PC-9 (cell line): ENCODE measurements around the gene PON3.

Experiments used
- EZH2 ChIP-seq: fragments of 200-600 bp; sonication (generic); IDR thresholded peaks from 2 replicates; pipeline ENCODE4 v1.8.0; 2017; ENCODE audit warnings: antibody characterized with exemption, low read depth
- TF ChIP-seq, protein P1 (sequence below): fragments of 200-600 bp; sonication (generic); conservative IDR thresholded peaks from 2 replicates; pipeline ENCODE4 v1.6.1; 2017; ENCODE audit warnings: mixed run types, antibody characterized with exemption, mild to moderate bottlenecking, moderate library complexity

DNA sequence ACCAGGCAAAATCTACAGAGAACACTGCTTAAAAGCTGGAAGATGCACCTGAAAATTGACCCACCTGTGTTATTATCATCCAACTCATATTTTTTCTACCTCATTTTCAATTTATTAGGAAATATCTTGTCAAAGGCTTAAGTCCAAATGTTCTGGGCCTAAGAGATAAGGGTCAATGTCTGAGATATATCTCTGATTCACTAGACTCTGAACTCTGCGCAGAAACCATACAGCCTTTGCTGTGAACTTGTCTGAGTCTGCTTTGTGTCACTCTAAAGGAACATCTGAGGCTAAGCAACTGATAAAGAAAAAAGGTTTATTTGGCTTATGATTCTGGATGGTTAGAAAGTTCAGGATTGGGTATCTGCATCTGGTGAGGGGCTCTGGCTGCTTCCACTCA lies 75.5 kb downstream of the PON3 start:
- TF ChIP-seq EZH2, result no peak
- TF ChIP-seq, protein P1, sequence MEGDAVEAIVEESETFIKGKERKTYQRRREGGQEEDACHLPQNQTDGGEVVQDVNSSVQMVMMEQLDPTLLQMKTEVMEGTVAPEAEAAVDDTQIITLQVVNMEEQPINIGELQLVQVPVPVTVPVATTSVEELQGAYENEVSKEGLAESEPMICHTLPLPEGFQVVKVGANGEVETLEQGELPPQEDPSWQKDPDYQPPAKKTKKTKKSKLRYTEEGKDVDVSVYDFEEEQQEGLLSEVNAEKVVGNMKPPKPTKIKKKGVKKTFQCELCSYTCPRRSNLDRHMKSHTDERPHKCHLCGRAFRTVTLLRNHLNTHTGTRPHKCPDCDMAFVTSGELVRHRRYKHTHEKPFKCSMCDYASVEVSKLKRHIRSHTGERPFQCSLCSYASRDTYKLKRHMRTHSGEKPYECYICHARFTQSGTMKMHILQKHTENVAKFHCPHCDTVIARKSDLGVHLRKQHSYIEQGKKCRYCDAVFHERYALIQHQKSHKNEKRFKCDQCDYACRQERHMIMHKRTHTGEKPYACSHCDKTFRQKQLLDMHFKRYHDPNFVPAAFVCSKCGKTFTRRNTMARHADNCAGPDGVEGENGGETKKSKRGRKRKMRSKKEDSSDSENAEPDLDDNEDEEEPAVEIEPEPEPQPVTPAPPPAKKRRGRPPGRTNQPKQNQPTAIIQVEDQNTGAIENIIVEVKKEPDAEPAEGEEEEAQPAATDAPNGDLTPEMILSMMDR, result no peak
